Activated CD4-positive, alpha-beta T cell treated with anti-CD3 and anti-CD28 coated beads, Interleukin-2, Interleukin-4, amounts not matched to agents 100 ng/mL and 50 ng/mL, durations not matched to agents 16 hours and 8 hours (primary cell): ENCODE data around the gene NDUFA7.
"Not testable (repeated sequence)": the region's sequence is repeated elsewhere in the genome, so short reads cannot be mapped to it uniquely, and the experiment has no call there.

Experiments used
- DNase-seq: peaks from one replicate; pipeline ENCODE4 v3.0.0-alpha.2; 2020; ENCODE audit warnings: low spot score

The NDUFA7 gene

GRCh38 chr19:8341504-8341903, 20.3 kb upstream of the NDUFA7 start:
- not testable (repeated sequence) for DNase-seq

- DNase-seq: no peak
These were observed 19.3 kb upstream of the NDUFA7 start for GRCh38 chr19:8340341-8341096.

GRCh38 chr19:8338835-8339234, 17.7 kb upstream of the NDUFA7 start:
- DNase-seq: no peak

- DNase-seq: no peak
These were observed 16.6 kb upstream of the NDUFA7 start for GRCh38 chr19:8337728-8338127.

GRCh38 chr19:8336660-8337059, 15.5 kb upstream of the NDUFA7 start:
- no peak for DNase-seq

- DNase-seq: no peak
These were observed 14.9 kb upstream of the NDUFA7 start for GRCh38 chr19:8336072-8336569.

- no peak for DNase-seq
These were observed 14.3 kb upstream of the NDUFA7 start for GRCh38 chr19:8335343-8336071.

GRCh38 chr19:8334458-8335342, 13.5 kb upstream of the NDUFA7 start:
- DNase-seq: no peak

- no peak for DNase-seq
These were observed 12.7 kb upstream of the NDUFA7 start for GRCh38 chr19:8333767-8334457.

- no peak for DNase-seq
These were observed 12.0 kb upstream of the NDUFA7 start for GRCh38 chr19:8332976-8333766.

- DNase-seq: no peak
These were observed 10.2 kb upstream of the NDUFA7 start for GRCh38 chr19:8331263-8331845.

GRCh38 chr19:8329996-8330395, 8.8 kb upstream of the NDUFA7 start:
- DNase-seq: no peak

- no peak for DNase-seq
These were observed 4.3 kb upstream of the NDUFA7 start for GRCh38 chr19:8325454-8325853.

GRCh38 chr19:8324186-8325050, 3.2 kb upstream of the NDUFA7 start:
- DNase-seq: no peak

- no peak for DNase-seq
These were observed 2.6 kb upstream of the NDUFA7 start for GRCh38 chr19:8323781-8324185.

- no peak for DNase-seq
These were observed 1.4 kb upstream of the NDUFA7 start for GRCh38 chr19:8322638-8322997.

- DNase-seq: no peak
These were observed 937 bp upstream of the NDUFA7 start for GRCh38 chr19:8321986-8322637.

- no peak for DNase-seq
These were observed 560 bp downstream of the NDUFA7 start for GRCh38 chr19:8320564-8321066.
